ENCODE measurements around the gene CYP2U1.
A peak's percentile ranks its signal among the peaks of the same experiment; 100 is the strongest.
"Not testable (repeated sequence)": the region's sequence is repeated elsewhere in the genome, so short reads cannot be mapped to it uniquely, and the experiment has no call there.

CYP2U1 gene

GRCh38 chr4:107930821-107931774 lies at the start of gene CYP2U1:
Gene CYP2U1, plus strand, starts transcription at chr4:107931549. Its CDS starts 95 bp downstream, at chr4:107931644.
- DNase-seq (ENCODE audit: low spot score) = peak; percentile 56

- DNase-seq (ENCODE audit: low spot score) = no peak
These were observed 45.5 kb upstream of the CYP2U1 start for GRCh38 chr4:107885865-107886264.

- DNase-seq (ENCODE audit: low spot score) = no peak
These were observed 43.1 kb upstream of the CYP2U1 start for GRCh38 chr4:107888237-107888636.

- DNase-seq (ENCODE audit: low spot score) = no peak
These were observed 40.6 kb upstream of the CYP2U1 start for GRCh38 chr4:107890779-107891178.

GRCh38 chr4:107891299-107891698 lies 40.0 kb upstream of the CYP2U1 start:
- DNase-seq (ENCODE audit: low spot score) = no peak

GRCh38 chr4:107893171-107894137 lies 37.9 kb upstream of the CYP2U1 start:
- DNase-seq (ENCODE audit: low spot score) = no peak

- no peak for DNase-seq (ENCODE audit: low spot score)
These were observed 37.2 kb upstream of the CYP2U1 start for GRCh38 chr4:107894138-107894603.

GRCh38 chr4:107896158-107896645 lies 35.1 kb upstream of the CYP2U1 start:
- DNase-seq (ENCODE audit: low spot score) = peak; percentile 92

- no peak for DNase-seq (ENCODE audit: low spot score)
These were observed 34.7 kb upstream of the CYP2U1 start for GRCh38 chr4:107896646-107897045.

GRCh38 chr4:107897823-107898222 lies 33.5 kb upstream of the CYP2U1 start:
- no peak for DNase-seq (ENCODE audit: low spot score)

- no peak for DNase-seq (ENCODE audit: low spot score)
These were observed 31.3 kb upstream of the CYP2U1 start for GRCh38 chr4:107900067-107900466.

GRCh38 chr4:107900508-107900907 lies 30.8 kb upstream of the CYP2U1 start:
- no peak for DNase-seq (ENCODE audit: low spot score)

GRCh38 chr4:107901213-107901934 lies 30.0 kb upstream of the CYP2U1 start:
- DNase-seq (ENCODE audit: low spot score) = no peak

- DNase-seq (ENCODE audit: low spot score) = no peak
These were observed 28.6 kb upstream of the CYP2U1 start for GRCh38 chr4:107902715-107903114.

- DNase-seq (ENCODE audit: low spot score) = not testable (repeated sequence)
These were observed 26.3 kb upstream of the CYP2U1 start for GRCh38 chr4:107905082-107905481.

- no peak for DNase-seq (ENCODE audit: low spot score)
These were observed 24.8 kb upstream of the CYP2U1 start for GRCh38 chr4:107906458-107907100.

- no peak for DNase-seq (ENCODE audit: low spot score)
These were observed 23.0 kb upstream of the CYP2U1 start for GRCh38 chr4:107908377-107908776.

GRCh38 chr4:107913283-107913899 lies 18.0 kb upstream of the CYP2U1 start:
- DNase-seq (ENCODE audit: low spot score) = peak; percentile 50

GRCh38 chr4:107915220-107915619 lies 16.1 kb upstream of the CYP2U1 start:
- DNase-seq (ENCODE audit: low spot score) = no peak

GRCh38 chr4:107916623-107917022 lies 14.7 kb upstream of the CYP2U1 start:
- no peak for DNase-seq (ENCODE audit: low spot score)

- DNase-seq (ENCODE audit: low spot score) = no peak
These were observed 13.8 kb upstream of the CYP2U1 start for GRCh38 chr4:107917500-107917899.
